Peyer's patch (tissue), 4 donors: ENCODE measurements around the gene ZNF611.
"Not testable (repeated sequence)": the region's sequence is repeated elsewhere in the genome, so short reads cannot be mapped to it uniquely, and the experiment has no call there.

Experiments
- CTCF ChIP-seq, 6 experiments: fragments of 450-650 bp in 4 of 6; fragments of 200-600 bp in 2 of 6; sonication (generic) in 1 of 6; IDR thresholded peaks; one replicate each; pipeline ENCODE4 v1.5.1; 2017 to 2019; ENCODE audit warnings: antibody characterized with exemption in 6 of 6, mild to moderate bottlenecking in 3 of 6, moderate library complexity in 1 of 6
- POLR2A ChIP-seq, 2 donors: fragments of 450-650 bp; IDR thresholded peaks; one replicate each; pipeline ENCODE4 v1.5.1; 2017; ENCODE audit warnings: antibody characterized with exemption in 2 of 2, mild to moderate bottlenecking in 2 of 2, moderate library complexity in 2 of 2

- not testable (repeated sequence) for TF ChIP-seq CTCF, POLR2A (IDR thresholded peaks at IDR 0.05)
These were observed 40.6 kb downstream of the ZNF611 start for GRCh38 chr19:52694281-52694680.
